ENCODE measurements around the gene ZNF865.

The ZNF865 gene

GRCh38 chr19:55605637-55606470, at the start of gene ZNF865:
Gene ZNF865 (plus strand): TSS chr19:55605647. CDS start chr19:55613619, 7,972 bp downstream.
- ATAC-seq: peak; percentile 72
- TF ChIP-seq, protein P1, sequence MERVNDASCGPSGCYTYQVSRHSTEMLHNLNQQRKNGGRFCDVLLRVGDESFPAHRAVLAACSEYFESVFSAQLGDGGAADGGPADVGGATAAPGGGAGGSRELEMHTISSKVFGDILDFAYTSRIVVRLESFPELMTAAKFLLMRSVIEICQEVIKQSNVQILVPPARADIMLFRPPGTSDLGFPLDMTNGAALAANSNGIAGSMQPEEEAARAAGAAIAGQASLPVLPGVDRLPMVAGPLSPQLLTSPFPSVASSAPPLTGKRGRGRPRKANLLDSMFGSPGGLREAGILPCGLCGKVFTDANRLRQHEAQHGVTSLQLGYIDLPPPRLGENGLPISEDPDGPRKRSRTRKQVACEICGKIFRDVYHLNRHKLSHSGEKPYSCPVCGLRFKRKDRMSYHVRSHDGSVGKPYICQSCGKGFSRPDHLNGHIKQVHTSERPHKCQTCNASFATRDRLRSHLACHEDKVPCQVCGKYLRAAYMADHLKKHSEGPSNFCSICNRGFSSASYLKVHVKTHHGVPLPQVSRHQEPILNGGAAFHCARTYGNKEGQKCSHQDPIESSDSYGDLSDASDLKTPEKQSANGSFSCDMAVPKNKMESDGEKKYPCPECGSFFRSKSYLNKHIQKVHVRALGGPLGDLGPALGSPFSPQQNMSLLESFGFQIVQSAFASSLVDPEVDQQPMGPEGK (CRISPR knock-in tag; IDR thresholded peaks at IDR 0.05; ENCODE audit: borderline replicate concordance): peak; percentile 28; the same call in 1 of the 2 replicates
- TF ChIP-seq CSDC2 (CRISPR knock-in tag; IDR thresholded peaks at IDR 0.05): no peak

DNA sequence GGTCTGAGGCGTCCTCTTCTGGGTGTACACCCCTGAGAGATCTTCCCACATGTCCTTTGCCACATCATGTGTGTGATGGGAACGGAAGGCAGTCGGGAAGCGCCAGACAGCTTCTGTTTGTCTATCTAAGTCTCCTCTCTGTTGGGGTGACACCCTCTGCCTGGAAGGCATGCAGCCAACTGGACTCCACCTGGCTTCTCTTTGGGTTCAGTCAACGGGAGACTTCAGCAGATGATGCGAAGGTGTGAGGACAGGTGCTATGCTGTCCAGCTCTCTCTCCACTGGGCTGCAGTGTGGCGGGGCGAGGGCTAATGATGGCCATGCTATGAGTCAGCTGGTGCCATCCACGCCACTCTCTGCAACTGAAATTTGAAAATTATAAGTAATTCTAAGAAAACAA, 45.8 kb upstream of the ZNF865 start:
- no peak for ATAC-seq
- TF ChIP-seq ZFP30 (CRISPR knock-in tag; IDR thresholded peaks at IDR 0.05) (no peak), OSR1 (CRISPR knock-in tag; IDR thresholded peaks at IDR 0.05) (no peak), PPARA (CRISPR knock-in tag; IDR thresholded peaks at IDR 0.05; ENCODE audit: borderline replicate concordance) (no peak), ZNF8 (CRISPR knock-in tag; IDR thresholded peaks at IDR 0.05) (no peak), CSDC2 (CRISPR knock-in tag; IDR thresholded peaks at IDR 0.05) (no peak), SNAI2 (CRISPR knock-in tag; IDR thresholded peaks at IDR 0.05) (no peak), GLIS3 (CRISPR knock-in tag; IDR thresholded peaks at IDR 0.05) (no peak), TOX (CRISPR knock-in tag; IDR thresholded peaks at IDR 0.05; ENCODE audit: borderline replicate concordance) (no peak), TCF4 (CRISPR knock-in tag; IDR thresholded peaks at IDR 0.05; ENCODE audit: borderline replicate concordance) (no peak), RARB (CRISPR knock-in tag; IDR thresholded peaks at IDR 0.05) (no peak), ARNTL (CRISPR knock-in tag; IDR thresholded peaks at IDR 0.05; ENCODE audit: borderline replicate concordance, low read depth) (no peak), CREB5 (CRISPR knock-in tag; IDR thresholded peaks at IDR 0.05; ENCODE audit: low read depth) (no peak), ZC3H10 (CRISPR knock-in tag; IDR thresholded peaks at IDR 0.05) (no peak), ISL1 (CRISPR knock-in tag; IDR thresholded peaks at IDR 0.05) (no peak), ZNF70 (CRISPR knock-in tag; IDR thresholded peaks at IDR 0.05) (no peak), BACH2 (CRISPR knock-in tag; IDR thresholded peaks at IDR 0.05; ENCODE audit: borderline replicate concordance) (no peak)
- TF ChIP-seq, protein P1 (CRISPR knock-in tag; IDR thresholded peaks at IDR 0.05; ENCODE audit: borderline replicate concordance): no peak
- TF ChIP-seq, protein P2, sequence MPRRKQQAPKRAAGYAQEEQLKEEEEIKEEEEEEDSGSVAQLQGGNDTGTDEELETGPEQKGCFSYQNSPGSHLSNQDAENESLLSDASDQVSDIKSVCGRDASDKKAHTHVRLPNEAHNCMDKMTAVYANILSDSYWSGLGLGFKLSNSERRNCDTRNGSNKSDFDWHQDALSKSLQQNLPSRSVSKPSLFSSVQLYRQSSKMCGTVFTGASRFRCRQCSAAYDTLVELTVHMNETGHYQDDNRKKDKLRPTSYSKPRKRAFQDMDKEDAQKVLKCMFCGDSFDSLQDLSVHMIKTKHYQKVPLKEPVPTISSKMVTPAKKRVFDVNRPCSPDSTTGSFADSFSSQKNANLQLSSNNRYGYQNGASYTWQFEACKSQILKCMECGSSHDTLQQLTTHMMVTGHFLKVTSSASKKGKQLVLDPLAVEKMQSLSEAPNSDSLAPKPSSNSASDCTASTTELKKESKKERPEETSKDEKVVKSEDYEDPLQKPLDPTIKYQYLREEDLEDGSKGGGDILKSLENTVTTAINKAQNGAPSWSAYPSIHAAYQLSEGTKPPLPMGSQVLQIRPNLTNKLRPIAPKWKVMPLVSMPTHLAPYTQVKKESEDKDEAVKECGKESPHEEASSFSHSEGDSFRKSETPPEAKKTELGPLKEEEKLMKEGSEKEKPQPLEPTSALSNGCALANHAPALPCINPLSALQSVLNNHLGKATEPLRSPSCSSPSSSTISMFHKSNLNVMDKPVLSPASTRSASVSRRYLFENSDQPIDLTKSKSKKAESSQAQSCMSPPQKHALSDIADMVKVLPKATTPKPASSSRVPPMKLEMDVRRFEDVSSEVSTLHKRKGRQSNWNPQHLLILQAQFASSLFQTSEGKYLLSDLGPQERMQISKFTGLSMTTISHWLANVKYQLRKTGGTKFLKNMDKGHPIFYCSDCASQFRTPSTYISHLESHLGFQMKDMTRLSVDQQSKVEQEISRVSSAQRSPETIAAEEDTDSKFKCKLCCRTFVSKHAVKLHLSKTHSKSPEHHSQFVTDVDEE (CRISPR knock-in tag; IDR thresholded peaks at IDR 0.05): no peak
- TF ChIP-seq, protein P3, sequence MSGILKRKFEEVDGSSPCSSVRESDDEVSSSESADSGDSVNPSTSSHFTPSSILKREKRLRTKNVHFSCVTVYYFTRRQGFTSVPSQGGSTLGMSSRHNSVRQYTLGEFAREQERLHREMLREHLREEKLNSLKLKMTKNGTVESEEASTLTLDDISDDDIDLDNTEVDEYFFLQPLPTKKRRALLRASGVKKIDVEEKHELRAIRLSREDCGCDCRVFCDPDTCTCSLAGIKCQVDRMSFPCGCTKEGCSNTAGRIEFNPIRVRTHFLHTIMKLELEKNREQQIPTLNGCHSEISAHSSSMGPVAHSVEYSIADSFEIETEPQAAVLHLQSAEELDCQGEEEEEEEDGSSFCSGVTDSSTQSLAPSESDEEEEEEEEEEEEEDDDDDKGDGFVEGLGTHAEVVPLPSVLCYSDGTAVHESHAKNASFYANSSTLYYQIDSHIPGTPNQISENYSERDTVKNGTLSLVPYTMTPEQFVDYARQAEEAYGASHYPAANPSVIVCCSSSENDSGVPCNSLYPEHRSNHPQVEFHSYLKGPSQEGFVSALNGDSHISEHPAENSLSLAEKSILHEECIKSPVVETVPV (CRISPR knock-in tag; IDR thresholded peaks at IDR 0.05): no peak

- ATAC-seq: peak; percentile 82
- TF ChIP-seq, protein P4, sequence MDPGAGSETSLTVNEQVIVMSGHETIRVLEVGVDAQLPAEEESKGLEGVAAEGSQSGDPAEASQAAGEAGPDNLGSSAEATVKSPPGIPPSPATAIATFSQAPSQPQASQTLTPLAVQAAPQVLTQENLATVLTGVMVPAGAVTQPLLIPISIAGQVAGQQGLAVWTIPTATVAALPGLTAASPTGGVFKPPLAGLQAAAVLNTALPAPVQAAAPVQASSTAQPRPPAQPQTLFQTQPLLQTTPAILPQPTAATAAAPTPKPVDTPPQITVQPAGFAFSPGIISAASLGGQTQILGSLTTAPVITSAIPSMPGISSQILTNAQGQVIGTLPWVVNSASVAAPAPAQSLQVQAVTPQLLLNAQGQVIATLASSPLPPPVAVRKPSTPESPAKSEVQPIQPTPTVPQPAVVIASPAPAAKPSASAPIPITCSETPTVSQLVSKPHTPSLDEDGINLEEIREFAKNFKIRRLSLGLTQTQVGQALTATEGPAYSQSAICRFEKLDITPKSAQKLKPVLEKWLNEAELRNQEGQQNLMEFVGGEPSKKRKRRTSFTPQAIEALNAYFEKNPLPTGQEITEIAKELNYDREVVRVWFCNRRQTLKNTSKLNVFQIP (CRISPR knock-in tag; IDR thresholded peaks at IDR 0.05; ENCODE audit: borderline replicate concordance, low read depth): no peak
- no peak for TF ChIP-seq GLIS3 (CRISPR knock-in tag; IDR thresholded peaks at IDR 0.05)
- no peak for TF ChIP-seq ZNF70 (CRISPR knock-in tag; IDR thresholded peaks at IDR 0.05)
- TF ChIP-seq, protein P2 (CRISPR knock-in tag; IDR thresholded peaks at IDR 0.05): no peak
- TF ChIP-seq RARB (CRISPR knock-in tag; IDR thresholded peaks at IDR 0.05): no peak
- TF ChIP-seq ESRRG (CRISPR knock-in tag; IDR thresholded peaks at IDR 0.05): no peak
- no peak for TF ChIP-seq ZNF8 (CRISPR knock-in tag; IDR thresholded peaks at IDR 0.05)
- no peak for TF ChIP-seq TCF4 (CRISPR knock-in tag; IDR thresholded peaks at IDR 0.05; ENCODE audit: borderline replicate concordance)
- TF ChIP-seq ZFP30 (CRISPR knock-in tag; IDR thresholded peaks at IDR 0.05): no peak
Measured at GRCh38 chr19:55563261-55563690, 42.2 kb upstream of the ZNF865 start.
